ENCODE data around the gene POGLUT2.
"Not testable (repeated sequence)": the region's sequence is repeated elsewhere in the genome, so short reads cannot be mapped to it uniquely, and the experiment has no call there.

The POGLUT2 gene

DNA sequence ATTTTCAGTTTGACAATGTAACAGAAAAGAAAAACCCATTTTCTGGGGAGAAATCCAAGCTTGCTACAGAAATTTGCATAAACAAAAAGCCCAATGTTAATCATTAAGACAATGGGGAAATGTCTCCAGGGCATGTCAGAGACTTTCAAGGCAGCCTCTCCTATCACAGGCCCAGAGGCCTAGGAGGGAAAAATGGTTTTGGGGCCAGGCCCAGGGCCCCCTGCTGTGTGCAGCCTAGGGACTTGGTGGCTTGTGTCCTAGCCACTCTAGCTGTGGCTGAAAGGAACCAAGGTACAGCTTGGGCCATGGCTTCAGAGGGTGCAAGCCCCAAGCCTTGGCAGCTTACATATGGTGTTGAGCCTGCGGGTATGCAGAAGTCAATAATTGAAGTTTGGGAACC is 17.2 kb downstream of the POGLUT2 start:
- Mint-ChIP-seq H3K36me3 (ENCODE audit: low read depth) (peaks cover 50% of the 10 kb centered on the region), H3K27me3 (ENCODE audit: low read depth, poor library complexity) (no peaks in the 10 kb centered on the region), H3K27ac (no peak overlapping the region), H3K4me3 (no peak overlapping the region), H3K4me1 (no peaks in the 10 kb centered on the region), H3K9me3 (peaks cover 28% of the 10 kb centered on the region)
- DNase-seq: no peak
- TF ChIP-seq, protein P1, sequence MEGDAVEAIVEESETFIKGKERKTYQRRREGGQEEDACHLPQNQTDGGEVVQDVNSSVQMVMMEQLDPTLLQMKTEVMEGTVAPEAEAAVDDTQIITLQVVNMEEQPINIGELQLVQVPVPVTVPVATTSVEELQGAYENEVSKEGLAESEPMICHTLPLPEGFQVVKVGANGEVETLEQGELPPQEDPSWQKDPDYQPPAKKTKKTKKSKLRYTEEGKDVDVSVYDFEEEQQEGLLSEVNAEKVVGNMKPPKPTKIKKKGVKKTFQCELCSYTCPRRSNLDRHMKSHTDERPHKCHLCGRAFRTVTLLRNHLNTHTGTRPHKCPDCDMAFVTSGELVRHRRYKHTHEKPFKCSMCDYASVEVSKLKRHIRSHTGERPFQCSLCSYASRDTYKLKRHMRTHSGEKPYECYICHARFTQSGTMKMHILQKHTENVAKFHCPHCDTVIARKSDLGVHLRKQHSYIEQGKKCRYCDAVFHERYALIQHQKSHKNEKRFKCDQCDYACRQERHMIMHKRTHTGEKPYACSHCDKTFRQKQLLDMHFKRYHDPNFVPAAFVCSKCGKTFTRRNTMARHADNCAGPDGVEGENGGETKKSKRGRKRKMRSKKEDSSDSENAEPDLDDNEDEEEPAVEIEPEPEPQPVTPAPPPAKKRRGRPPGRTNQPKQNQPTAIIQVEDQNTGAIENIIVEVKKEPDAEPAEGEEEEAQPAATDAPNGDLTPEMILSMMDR (IDR thresholded peaks at IDR 0.05): no peak

DNA sequence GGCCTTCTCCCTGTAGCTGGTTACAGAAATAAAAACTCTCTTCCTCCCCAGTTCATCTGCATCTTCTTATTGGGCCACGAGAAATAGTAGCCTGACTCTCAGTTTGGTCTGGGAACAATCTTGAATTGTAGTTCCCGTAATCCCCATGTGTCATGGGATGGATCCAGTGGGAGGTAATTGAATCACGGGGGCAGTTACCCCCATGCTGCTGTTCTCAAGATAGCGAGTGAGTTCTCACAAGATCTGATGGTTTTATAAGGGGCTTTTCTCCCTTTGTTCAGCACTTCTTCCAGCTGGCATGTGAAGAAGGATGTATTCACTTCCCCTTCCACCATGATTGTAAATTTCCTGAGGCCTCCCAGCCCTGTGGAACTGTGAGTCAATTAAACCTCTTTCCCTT is 18.1 kb downstream of the POGLUT2 start:
- Mint-ChIP-seq H3K9me3 (peaks cover 28% of the 10 kb centered on the region), H3K36me3 (ENCODE audit: low read depth) (peaks cover 46% of the 10 kb centered on the region)
- not testable (repeated sequence) for DNase-seq; H3K4me3 Mint-ChIP-seq; H3K27ac Mint-ChIP-seq; H3K4me1 Mint-ChIP-seq; H3K27me3 Mint-ChIP-seq (ENCODE audit: low read depth, poor library complexity)

DNA sequence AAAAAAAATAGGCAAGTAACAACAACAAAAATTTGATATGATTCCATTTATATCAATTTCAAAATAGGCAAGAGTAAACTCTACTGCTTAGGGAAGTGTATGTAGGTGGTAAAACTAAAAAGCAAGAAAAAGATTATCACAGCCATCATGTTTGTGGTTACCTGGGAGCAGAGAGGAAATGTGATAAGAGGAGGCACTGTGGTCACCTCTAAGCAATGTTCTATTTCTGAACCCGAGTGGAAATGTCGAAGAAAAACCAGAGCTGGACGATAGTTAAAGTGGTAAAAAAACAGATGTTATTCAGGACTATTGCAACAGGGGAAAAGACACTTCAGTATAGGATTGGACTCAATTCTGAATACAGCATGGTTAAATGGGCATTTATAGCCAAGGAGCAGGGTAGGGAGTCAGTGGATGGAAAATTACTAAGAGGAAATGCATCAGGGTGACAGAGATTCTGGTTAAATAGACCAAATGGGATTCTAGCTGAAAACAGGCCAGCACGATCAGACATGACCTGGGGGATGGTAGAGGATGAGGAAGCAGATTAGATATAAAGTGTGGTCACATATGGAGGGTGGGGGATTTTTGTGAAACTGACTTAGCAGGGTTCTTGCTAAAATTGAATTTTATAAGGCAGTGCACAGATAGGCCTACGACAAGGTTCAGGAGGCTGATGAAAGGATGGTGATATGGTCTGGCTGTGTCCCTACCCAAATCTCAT is 19.2 kb downstream of the POGLUT2 start:
- H3K4me1 Mint-ChIP-seq: no peaks in the 10 kb centered on the region
- TF ChIP-seq, protein P1 (IDR thresholded peaks at IDR 0.05): no peak
- peaks cover 33% of the 10 kb centered on the region for H3K9me3 Mint-ChIP-seq
- no peak for DNase-seq
- peaks cover 50% of the 10 kb centered on the region for H3K36me3 Mint-ChIP-seq (ENCODE audit: low read depth)
- no peaks in the 10 kb centered on the region for H3K27me3 Mint-ChIP-seq (ENCODE audit: low read depth, poor library complexity)
- H3K4me3 Mint-ChIP-seq: no peak overlapping the region
- H3K27ac Mint-ChIP-seq: no peak overlapping the region

DNA sequence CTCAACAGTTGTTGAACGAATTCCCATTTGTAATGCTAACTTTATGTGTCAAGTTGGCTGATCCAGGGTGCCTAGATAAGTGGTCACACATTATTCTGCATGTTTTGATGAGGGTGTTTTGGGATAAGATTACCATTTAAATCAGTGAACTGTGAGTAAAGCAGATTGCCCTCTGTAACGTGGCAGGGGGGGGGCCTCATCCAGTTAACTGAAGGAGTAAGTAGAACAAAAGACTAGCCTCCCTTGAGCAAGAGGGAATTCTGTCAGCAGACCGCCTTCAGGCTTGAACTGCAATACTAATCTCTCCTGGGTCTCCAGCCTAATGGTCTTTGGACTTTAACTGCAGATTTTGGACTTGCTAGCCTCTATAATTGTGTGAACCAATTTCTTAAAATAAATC is 21.0 kb downstream of the POGLUT2 start:
- H3K27me3 Mint-ChIP-seq (ENCODE audit: low read depth, poor library complexity): no peaks in the 10 kb centered on the region
- no peak overlapping the region for H3K27ac Mint-ChIP-seq
- H3K9me3 Mint-ChIP-seq: peaks cover 39% of the 10 kb centered on the region

DNA sequence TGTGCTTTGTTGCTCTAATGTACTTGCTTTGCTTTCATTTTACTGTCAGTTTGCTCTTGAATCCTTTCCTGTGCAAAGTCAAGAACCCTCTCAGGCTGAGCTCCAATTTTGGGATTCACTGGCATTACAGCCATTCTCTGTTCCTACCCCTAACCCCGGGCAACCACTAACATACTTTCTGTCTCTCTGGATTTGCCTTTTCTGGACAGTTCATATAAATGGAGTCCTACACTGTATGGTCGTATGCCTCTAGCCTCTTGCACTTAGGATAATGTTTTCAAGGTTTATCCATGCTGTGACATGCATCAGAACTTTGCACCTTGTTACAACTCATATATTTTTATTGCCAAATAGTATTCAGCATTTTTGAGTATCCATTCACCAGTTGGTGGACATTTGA is 22.5 kb downstream of the POGLUT2 start:
- H3K4me1 Mint-ChIP-seq: peaks cover 20% of the 10 kb centered on the region
- DNase-seq: no peak
- no peak overlapping the region for H3K4me3 Mint-ChIP-seq
- TF ChIP-seq, protein P1 (IDR thresholded peaks at IDR 0.05): no peak
- peak overlapping the region; percentile 3 for H3K27ac Mint-ChIP-seq
- H3K36me3 Mint-ChIP-seq (ENCODE audit: low read depth): peaks cover 36% of the 10 kb centered on the region
- H3K9me3 Mint-ChIP-seq: peaks cover 24% of the 10 kb centered on the region
- H3K27me3 Mint-ChIP-seq (ENCODE audit: low read depth, poor library complexity): no peaks in the 10 kb centered on the region

More for the DNA sequence above, 21.0 kb downstream of the POGLUT2 start:
- H3K36me3 Mint-ChIP-seq (ENCODE audit: low read depth): peaks cover 39% of the 10 kb centered on the region
- DNase-seq: no peak
- H3K4me1 Mint-ChIP-seq: peaks cover 7% of the 10 kb centered on the region
- TF ChIP-seq, protein P1 (IDR thresholded peaks at IDR 0.05): no peak
- no peak overlapping the region for H3K4me3 Mint-ChIP-seq

DNA sequence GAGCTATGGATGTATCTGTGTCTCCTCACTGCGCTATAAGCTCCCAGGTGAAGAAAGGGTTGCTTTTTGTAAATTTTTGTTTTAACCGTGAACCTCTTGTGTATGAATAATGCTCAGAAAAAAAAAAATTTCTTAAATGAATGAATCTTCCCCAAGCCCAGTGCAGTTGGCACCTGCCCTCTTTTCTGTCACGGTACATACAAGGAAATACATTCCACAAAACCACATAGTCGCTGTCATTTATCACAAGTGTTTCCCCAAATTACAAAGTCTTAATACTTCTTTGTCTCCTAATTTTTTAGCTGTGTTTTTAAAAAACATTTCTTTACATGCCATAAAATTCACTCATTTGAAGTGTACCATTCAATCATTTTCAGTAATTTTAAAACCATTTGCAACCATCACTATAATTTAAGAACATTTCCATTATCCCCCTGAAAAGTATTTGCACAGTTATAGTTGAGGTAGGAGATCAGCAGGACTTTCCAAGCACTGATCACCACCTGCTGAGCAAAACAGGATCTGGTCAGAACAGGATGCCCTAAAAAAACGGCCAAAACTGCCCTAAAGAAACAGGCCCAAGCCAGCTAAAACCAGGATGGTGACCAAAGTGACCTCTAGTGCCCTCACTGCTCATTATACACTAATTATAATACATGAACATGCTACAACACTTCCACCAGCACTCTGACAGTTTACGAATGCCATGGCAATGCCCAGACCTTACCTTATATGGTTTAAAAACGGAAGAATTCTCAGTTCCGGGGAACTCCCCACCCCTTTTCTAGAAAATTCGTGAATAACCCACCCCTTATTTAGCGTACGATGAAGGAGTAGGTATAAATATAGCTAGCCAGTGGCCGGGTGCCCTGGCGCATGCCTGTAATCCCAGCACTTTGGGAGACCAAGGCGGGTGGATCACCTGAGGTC is 23.9 kb downstream of the POGLUT2 start:
- Mint-ChIP-seq H3K4me1 (peaks cover 30% of the 10 kb centered on the region), H3K27me3 (ENCODE audit: low read depth, poor library complexity) (no peaks in the 10 kb centered on the region), H3K4me3 (peak overlapping the region; percentile 86), H3K36me3 (ENCODE audit: low read depth) (peaks cover 29% of the 10 kb centered on the region), H3K27ac (no peak overlapping the region), H3K9me3 (peaks cover 16% of the 10 kb centered on the region)
- TF ChIP-seq, protein P1 (IDR thresholded peaks at IDR 0.05): no peak
- DNase-seq: no peak

Measured in nephron progenitor cell (in vitro differentiated cells).